GM23248 (cell line): Measurements from ENCODE around the gene SEMA3D.

Source experiments
- EZH2 ChIP-seq: fragments of 200-600 bp; sonication (generic); IDR thresholded peaks from 2 replicates; pipeline ENCODE4 v1.6.1; 2018; ENCODE audit warnings: antibody characterized with exemption, mild to moderate bottlenecking; ENCODE audit not compliant: insufficient read depth, poor library complexity, severe bottlenecking
- EZH2phosphoT487 ChIP-seq: fragments of 200-600 bp; sonication (generic); IDR thresholded peaks from 2 replicates; pipeline ENCODE4 v1.6.1; 2018; ENCODE audit warnings: antibody characterized with exemption, moderate library complexity, mild to moderate bottlenecking, low read depth; ENCODE audit not compliant: insufficient read depth

- no peak for TF ChIP-seq EZH2
- TF ChIP-seq EZH2phosphoT487, result no peak
Measured at GRCh38 chr7:85176197-85176596, 10.7 kb downstream of the SEMA3D start.
